Trophoblast cell (in vitro differentiated cells and primary cell): ENCODE data around the gene CTU2.

Source experiments
- DNase-seq, 2 donors: peaks; one replicate each; pipeline ENCODE4 v3.0.0-alpha.2; 2016
- H2AFZ ChIP-seq: 2 replicates; pipeline ENCODE4 v1.6.1; 2013; ENCODE audit warnings: low read length, moderate library complexity, mild to moderate bottlenecking; ENCODE audit not compliant: insufficient read depth, poor library complexity
- H2AK5ac ChIP-seq: 2 replicates; pipeline ENCODE4 v1.6.1; 2013; ENCODE audit warnings: mild to moderate bottlenecking, low read length
- H2BK120ac ChIP-seq: 2 replicates; pipeline ENCODE4 v1.6.1; 2013; ENCODE audit warnings: low read length, mild to moderate bottlenecking, moderate library complexity; ENCODE audit not compliant: insufficient read depth, poor library complexity
- H2BK12ac ChIP-seq: 2 replicates; pipeline ENCODE4 v1.6.1; 2013; ENCODE audit warnings: mild to moderate bottlenecking, low read length, moderate library complexity
- H2BK5ac ChIP-seq: 2 replicates; pipeline ENCODE4 v1.6.1; 2013; ENCODE audit warnings: low read length, low read depth, moderate library complexity, mild to moderate bottlenecking; ENCODE audit not compliant: poor library complexity
- H3K14ac ChIP-seq: 2 replicates; pipeline ENCODE4 v1.6.1; 2013; ENCODE audit warnings: mild to moderate bottlenecking, low read length
- H3K18ac ChIP-seq: 2 replicates; pipeline ENCODE4 v1.6.1; 2013; ENCODE audit warnings: mild to moderate bottlenecking, low read length
- H3K23ac ChIP-seq: 2 replicates; pipeline ENCODE4 v1.6.1; 2013; ENCODE audit warnings: low read length
- H3K27ac ChIP-seq: 2 replicates; pipeline ENCODE4 v1.5.1; 2013; ENCODE audit warnings: low read depth, mild to moderate bottlenecking, inconsistent platforms, low read length, moderate library complexity
- H3K27me3 ChIP-seq: 2 replicates; pipeline ENCODE4 v1.6.1; 2013; ENCODE audit warnings: inconsistent platforms, mild to moderate bottlenecking, low read length, moderate library complexity; ENCODE audit not compliant: insufficient read depth
- H3K36me3 ChIP-seq, 2 experiments: 1 replicate in 1 of 2; 2 replicates in 1 of 2; pipeline ENCODE4 v1.6.1; 2013; ENCODE audit warnings: low read length in 2 of 2, mild to moderate bottlenecking in 2 of 2, moderate library complexity in 1 of 2; ENCODE audit not compliant: insufficient read depth in 2 of 2, control insufficient read depth in 1 of 2
- H3K4ac ChIP-seq: 2 replicates; pipeline ENCODE4 v1.6.1; 2013; ENCODE audit warnings: low read depth, mild to moderate bottlenecking, low read length, moderate library complexity
- H3K4me1 ChIP-seq, 2 experiments: 1 replicate in 1 of 2; 2 replicates in 1 of 2; pipeline ENCODE4 v1.6.1; 2013; ENCODE audit warnings: low read length in 2 of 2, mild to moderate bottlenecking in 2 of 2, moderate library complexity in 1 of 2; ENCODE audit not compliant: insufficient read depth in 2 of 2, control insufficient read depth in 1 of 2
- H3K4me2 ChIP-seq: 2 replicates; pipeline ENCODE4 v1.6.1; 2013; ENCODE audit warnings: inconsistent platforms, mild to moderate bottlenecking, low read length, moderate library complexity
- H3K4me3 ChIP-seq: 2 replicates; pipeline ENCODE4 v1.5.1; 2013; ENCODE audit warnings: mild to moderate bottlenecking, low read depth, low read length, inconsistent platforms
- H3K79me1 ChIP-seq: one replicate; pipeline ENCODE4 v1.6.1; 2013; ENCODE audit warnings: low read length
- H3K79me2 ChIP-seq: 2 replicates; pipeline ENCODE4 v1.6.1; 2013; ENCODE audit warnings: low read length, mild to moderate bottlenecking; ENCODE audit not compliant: control insufficient read depth, insufficient read depth, poor library complexity
- H3K9ac ChIP-seq: 2 replicates; pipeline ENCODE4 v1.6.1; 2013; ENCODE audit warnings: mild to moderate bottlenecking, low read length
- H3K9me3 ChIP-seq: 2 replicates; pipeline ENCODE4 v1.6.1; 2013; ENCODE audit warnings: low read depth, mild to moderate bottlenecking, control low read depth, inconsistent platforms, low read length; ENCODE audit not compliant: insufficient read depth
- H4K12ac ChIP-seq: 2 replicates; pipeline ENCODE4 v1.6.1; 2013; ENCODE audit warnings: low read depth, mild to moderate bottlenecking, low read length, moderate library complexity
- H4K8ac ChIP-seq: 2 replicates; pipeline ENCODE4 v1.6.1; 2013; ENCODE audit warnings: low read depth, mild to moderate bottlenecking, low read length, moderate library complexity
- H4K91ac ChIP-seq: one replicate; pipeline ENCODE4 v1.6.1; 2013; ENCODE audit warnings: low read depth, mild to moderate bottlenecking, low read length, moderate library complexity
- WGBS: extraction: QIAGEN DNeasy Blood & Tissue Kit; methylation state at CpG from one replicate; pipeline ENCODE4 v1.1.7; 2013; ENCODE audit warnings: missing lambda C conversion rate; ENCODE audit not compliant: insufficient read length, insufficient coverage; ENCODE audit errors: extremely low coverage; 5-methylcytosine and 5-hydroxymethylcytosine counted together

The CTU2 gene

DNA sequence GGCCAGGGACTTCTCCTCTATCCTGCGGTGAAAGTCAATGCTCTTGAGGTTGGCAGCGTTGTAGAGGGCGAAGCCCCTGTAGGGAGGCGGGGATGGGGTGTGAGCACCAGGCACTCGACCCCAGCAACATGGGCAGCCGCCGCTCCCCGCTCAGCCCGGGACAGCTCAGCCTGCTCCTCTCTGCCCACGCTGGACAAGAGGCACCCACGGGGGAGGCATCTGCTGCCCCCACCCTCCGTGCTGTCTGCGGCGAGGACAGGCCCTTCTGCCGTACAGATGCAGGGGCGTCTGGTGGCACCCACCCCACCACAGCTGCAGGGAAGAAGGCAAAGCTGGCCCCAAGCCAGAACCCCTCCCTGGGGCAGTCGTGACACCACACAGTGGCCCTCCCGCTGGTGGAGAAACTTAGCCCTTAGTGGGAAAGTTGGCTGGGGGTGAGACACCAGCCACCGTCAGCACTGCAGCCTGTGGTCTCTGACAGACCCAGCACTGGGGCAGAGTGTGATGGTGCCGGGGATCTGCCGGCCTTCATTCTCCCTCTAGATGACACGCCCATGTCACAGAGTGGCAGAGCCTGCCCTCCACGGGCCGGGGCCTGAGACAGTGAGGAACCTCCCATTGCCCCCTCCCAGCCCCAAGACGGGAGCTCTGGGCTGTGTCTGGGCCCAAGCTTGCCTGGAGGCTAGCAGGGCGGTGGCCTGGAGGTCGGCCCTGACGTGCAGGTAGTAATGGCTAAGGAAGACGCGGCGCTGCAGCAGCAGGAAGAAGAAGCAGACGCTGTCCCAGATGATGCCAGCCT, 19.5 kb downstream of the CTU2 start:
- no peak overlapping the region for H3K9ac ChIP-seq
- peaks cover 76 to 79% of the 10 kb centered on the region in 2 experiments for H3K36me3 ChIP-seq
- H3K79me1 ChIP-seq = no peaks in the 10 kb centered on the region
- WGBS = no CpG with 5 or more reads among the region's 32 CpGs
- no peak overlapping the region for H3K4me2 ChIP-seq
- H3K18ac ChIP-seq = no peak overlapping the region
- no peak overlapping the region for H4K8ac ChIP-seq
- peaks cover 0 to 4% of the 10 kb centered on the region in 2 experiments for H3K4me1 ChIP-seq
- H3K23ac ChIP-seq = no peak overlapping the region
- no peaks in the 10 kb centered on the region for H3K79me2 ChIP-seq
- peaks cover 4% of the 10 kb centered on the region for H3K9me3 ChIP-seq
- no peak overlapping the region for H2AK5ac ChIP-seq
- H3K27me3 ChIP-seq = no peaks in the 10 kb centered on the region
- H3K27ac ChIP-seq = no peak overlapping the region
- no peak for DNase-seq
- no peak overlapping the region for H2BK120ac ChIP-seq
- no peak overlapping the region for H4K12ac ChIP-seq
- H3K4me3 ChIP-seq = no peak overlapping the region
- no peak overlapping the region for H3K4ac ChIP-seq
- no peak overlapping the region for H2AFZ ChIP-seq
- H2BK12ac ChIP-seq = no peak overlapping the region
- H2BK5ac ChIP-seq = no peak overlapping the region
- no peak overlapping the region for H3K14ac ChIP-seq
- no peak overlapping the region for H4K91ac ChIP-seq

DNA sequence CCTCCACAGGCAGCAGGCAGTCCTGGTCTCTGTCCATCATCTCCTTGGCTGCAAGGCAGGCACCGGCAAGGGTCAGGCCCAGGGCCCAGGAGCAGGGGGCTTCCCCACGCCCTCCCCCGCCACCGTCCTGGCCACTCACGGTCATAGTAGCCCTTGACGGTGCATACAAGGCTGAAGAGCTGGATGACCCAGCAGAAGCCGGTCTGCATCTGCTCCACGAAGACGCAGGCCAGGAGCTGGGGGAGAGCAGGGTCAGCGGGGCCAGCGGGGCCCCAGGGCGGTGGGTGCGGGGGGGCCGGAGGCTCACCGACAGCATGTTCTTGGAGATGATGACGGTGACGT, 20.1 kb downstream of the CTU2 start:
- Histone ChIP-seq H3K79me1 (no peaks in the 10 kb centered on the region), H3K4ac (no peak overlapping the region), H2AFZ (no peak overlapping the region), H3K9ac (no peak overlapping the region), H3K9me3 (peaks cover 3% of the 10 kb centered on the region), H3K23ac (no peak overlapping the region), H3K14ac (no peak overlapping the region), H3K27ac (no peak overlapping the region), H2BK12ac (no peak overlapping the region), H3K79me2 (no peaks in the 10 kb centered on the region), H4K91ac (no peak overlapping the region), H2BK5ac (no peak overlapping the region), H4K8ac (no peak overlapping the region), H3K27me3 (no peaks in the 10 kb centered on the region), H3K36me3 (peaks cover 76 to 78% of the 10 kb centered on the region in 2 experiments), H2AK5ac (no peak overlapping the region), H3K4me2 (no peak overlapping the region), H3K4me1 (peaks cover 0 to 4% of the 10 kb centered on the region in 2 experiments), H2BK120ac (no peak overlapping the region), H3K18ac (no peak overlapping the region), H3K4me3 (no peak overlapping the region), H4K12ac (no peak overlapping the region)
- WGBS = no CpG with 5 or more reads among the region's 17 CpGs
- DNase-seq = no peak

DNA sequence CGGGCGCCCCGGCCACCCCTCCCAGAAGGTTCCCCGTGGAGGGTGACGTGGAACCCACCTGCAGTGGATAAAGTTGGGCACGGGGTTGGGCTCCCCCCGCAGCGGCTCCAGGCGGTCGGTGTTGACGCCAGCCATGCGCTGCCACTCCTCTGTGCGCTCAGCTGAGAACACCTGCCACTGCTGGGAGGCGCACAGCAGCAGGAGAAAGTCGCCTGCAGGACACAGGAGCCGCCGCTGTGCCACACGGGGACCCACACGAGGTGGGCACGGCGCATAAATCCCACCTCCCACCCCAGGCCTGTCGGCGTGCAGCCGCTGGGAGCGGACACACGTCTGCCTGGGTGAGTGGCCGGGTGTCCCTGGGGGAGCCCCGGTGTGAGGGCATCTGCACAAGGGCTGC, 20.7 kb downstream of the CTU2 start:
- Histone ChIP-seq H3K9me3 (peaks cover 1% of the 10 kb centered on the region), H2AFZ (no peak overlapping the region), H3K4me3 (no peak overlapping the region), H3K27ac (no peak overlapping the region), H2BK12ac (no peak overlapping the region), H3K79me1 (no peaks in the 10 kb centered on the region), H3K79me2 (no peaks in the 10 kb centered on the region), H2BK5ac (no peak overlapping the region), H3K18ac (no peak overlapping the region), H4K8ac (no peak overlapping the region), H3K4me2 (no peak overlapping the region), H3K36me3 (peaks cover 76 to 78% of the 10 kb centered on the region in 2 experiments), H3K14ac (no peak overlapping the region), H3K27me3 (no peaks in the 10 kb centered on the region), H3K4me1 (peaks cover 0 to 4% of the 10 kb centered on the region in 2 experiments), H2AK5ac (no peak overlapping the region), H2BK120ac (no peak overlapping the region), H4K91ac (no peak overlapping the region), H4K12ac (no peak overlapping the region), H3K4ac (no peak overlapping the region), H3K23ac (no peak overlapping the region), H3K9ac (no peak overlapping the region)
- WGBS = no CpG with 5 or more reads among the region's 28 CpGs
- no peak for DNase-seq

GRCh38 chr16:88727871-88728270, 21.6 kb downstream of the CTU2 start:
- H3K79me2 ChIP-seq = no peaks in the 10 kb centered on the region
- no peak overlapping the region for H4K8ac ChIP-seq
- no peak overlapping the region for H2BK12ac ChIP-seq
- no peak overlapping the region for H3K9ac ChIP-seq
- H3K27ac ChIP-seq = no peak overlapping the region
- H2AFZ ChIP-seq = no peak overlapping the region
- H3K4ac ChIP-seq = no peak overlapping the region
- no peak overlapping the region for H2BK5ac ChIP-seq
- DNase-seq = peak; percentile 59 to 81
- no peak overlapping the region for H2BK120ac ChIP-seq
- H3K27me3 ChIP-seq = no peaks in the 10 kb centered on the region
- no peak overlapping the region for H4K91ac ChIP-seq
- H3K36me3 ChIP-seq = peaks cover 76 to 78% of the 10 kb centered on the region in 2 experiments
- no peak overlapping the region for H3K4me2 ChIP-seq
- H3K79me1 ChIP-seq = no peaks in the 10 kb centered on the region
- H4K12ac ChIP-seq = no peak overlapping the region
- H3K18ac ChIP-seq = no peak overlapping the region
- no peak overlapping the region for H3K23ac ChIP-seq
- H3K9me3 ChIP-seq = peaks cover 1% of the 10 kb centered on the region
- no CpG with 5 or more reads among the region's 20 CpGs for WGBS
- peaks cover 0 to 4% of the 10 kb centered on the region in 2 experiments for H3K4me1 ChIP-seq
- no peak overlapping the region for H3K14ac ChIP-seq
- no peak overlapping the region for H3K4me3 ChIP-seq
- H2AK5ac ChIP-seq = no peak overlapping the region
